HEK293T (cell line): ENCODE data around the gene RXFP4.

Experiments used
- BHLHE40 ChIP-seq: fragments of 450-650 bp; IDR thresholded peaks from 2 replicates; pipeline ENCODE4 v1.6.1; 2016; ENCODE audit warnings: mild to moderate bottlenecking, moderate library complexity, borderline replicate concordance
- FOXM1 ChIP-seq: fragments of 450-650 bp; IDR thresholded peaks from 2 replicates; pipeline ENCODE4 v1.6.1; 2017; ENCODE audit warnings: mild to moderate bottlenecking, borderline replicate concordance
- L3MBTL2 ChIP-seq: fragments of 450-650 bp; conservative IDR thresholded peaks from 2 replicates; pipeline ENCODE4 v1.6.1; 2016; ENCODE audit warnings: mild to moderate bottlenecking
- LEF1 ChIP-seq: fragments of 450-650 bp; IDR thresholded peaks from 2 replicates; pipeline ENCODE4 v1.6.1; 2017; ENCODE audit warnings: mild to moderate bottlenecking, borderline replicate concordance
- NFRKB ChIP-seq: fragments of 450-650 bp; IDR thresholded peaks from 2 replicates; pipeline ENCODE4 v1.6.1; 2016; ENCODE audit warnings: mild to moderate bottlenecking, moderate library complexity
- TARDBP ChIP-seq: fragments of 450-650 bp; IDR thresholded peaks from 2 replicates; pipeline ENCODE4 v1.6.1; 2016
- ZNF384 ChIP-seq: fragments of 450-650 bp; IDR thresholded peaks from 2 replicates; pipeline ENCODE4 v1.6.1; 2016

DNA sequence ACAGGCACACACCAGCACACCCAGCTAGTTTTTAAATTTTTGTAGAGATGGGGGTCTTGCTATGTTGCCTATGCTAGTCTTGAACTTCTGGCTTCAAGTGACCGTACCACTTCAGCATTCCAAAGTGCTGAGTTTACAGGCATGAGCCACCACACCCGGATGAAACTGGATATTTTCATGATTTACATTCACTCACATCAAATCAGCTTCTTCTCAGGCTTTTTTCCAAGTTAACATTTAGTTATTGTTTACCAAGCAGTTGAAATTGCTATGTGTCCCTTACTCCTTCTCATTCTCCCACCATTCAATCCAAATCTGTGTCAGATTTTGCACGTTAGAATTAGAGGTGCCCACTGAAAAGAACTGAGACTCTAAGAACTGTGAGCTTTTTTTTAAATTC is 48.6 kb upstream of the RXFP4 start:
- TF ChIP-seq FOXM1 (no peak), ZNF384 (no peak), L3MBTL2 (no peak), NFRKB (no peak), TARDBP (no peak), LEF1 (no peak), BHLHE40 (no peak)
